GM12865 (cell line): ENCODE measurements around the gene NEBL.

Source experiments
- DNase-seq: peaks from one replicate; pipeline ENCODE4 v3.0.0; 2010; ENCODE audit warnings: low read depth
- H3K4me3 ChIP-seq: 2 replicates; pipeline ENCODE4 v1.5.1; 2011; ENCODE audit warnings: mild to moderate bottlenecking, low read depth, low read length, control low read depth
- TF ChIP-seq, protein P1 (sequence below): IDR thresholded peaks from 2 replicates; pipeline ENCODE4 v1.5.1; 2011; ENCODE audit warnings: low read length, control low read depth, low read depth, inconsistent platforms; ENCODE audit not compliant: insufficient read depth; ENCODE audit errors: missing control alignments

Gene NEBL

GRCh38 chr10:20836401-20836800, 60.7 kb downstream of the NEBL start:
- no peak for DNase-seq
- TF ChIP-seq, protein P1, sequence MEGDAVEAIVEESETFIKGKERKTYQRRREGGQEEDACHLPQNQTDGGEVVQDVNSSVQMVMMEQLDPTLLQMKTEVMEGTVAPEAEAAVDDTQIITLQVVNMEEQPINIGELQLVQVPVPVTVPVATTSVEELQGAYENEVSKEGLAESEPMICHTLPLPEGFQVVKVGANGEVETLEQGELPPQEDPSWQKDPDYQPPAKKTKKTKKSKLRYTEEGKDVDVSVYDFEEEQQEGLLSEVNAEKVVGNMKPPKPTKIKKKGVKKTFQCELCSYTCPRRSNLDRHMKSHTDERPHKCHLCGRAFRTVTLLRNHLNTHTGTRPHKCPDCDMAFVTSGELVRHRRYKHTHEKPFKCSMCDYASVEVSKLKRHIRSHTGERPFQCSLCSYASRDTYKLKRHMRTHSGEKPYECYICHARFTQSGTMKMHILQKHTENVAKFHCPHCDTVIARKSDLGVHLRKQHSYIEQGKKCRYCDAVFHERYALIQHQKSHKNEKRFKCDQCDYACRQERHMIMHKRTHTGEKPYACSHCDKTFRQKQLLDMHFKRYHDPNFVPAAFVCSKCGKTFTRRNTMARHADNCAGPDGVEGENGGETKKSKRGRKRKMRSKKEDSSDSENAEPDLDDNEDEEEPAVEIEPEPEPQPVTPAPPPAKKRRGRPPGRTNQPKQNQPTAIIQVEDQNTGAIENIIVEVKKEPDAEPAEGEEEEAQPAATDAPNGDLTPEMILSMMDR = no peak
- H3K4me3 ChIP-seq = no peak overlapping the region

DNA sequence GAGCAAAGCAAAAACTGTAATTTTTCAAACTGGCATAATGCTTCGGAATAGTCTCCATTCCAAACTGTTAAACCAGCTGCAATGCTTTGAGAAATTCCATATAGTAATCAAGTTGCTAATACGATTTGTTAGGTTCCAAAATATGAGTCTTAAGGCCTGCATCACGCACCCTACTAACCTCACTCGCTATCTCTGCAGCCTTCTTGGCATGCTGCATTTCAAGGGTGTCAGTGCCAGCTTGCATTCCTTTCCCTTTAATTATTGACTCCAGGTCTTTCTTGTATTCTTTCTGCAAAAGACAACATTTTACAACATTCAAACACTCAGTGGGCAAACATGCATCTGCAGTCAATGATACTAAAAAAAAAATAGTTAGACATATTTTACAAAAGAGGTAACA, 61.8 kb downstream of the NEBL start:
- no peak for DNase-seq
- no peak overlapping the region for H3K4me3 ChIP-seq
- TF ChIP-seq, protein P1 = no peak

GRCh38 chr10:20834825-20835224, 62.3 kb downstream of the NEBL start:
- DNase-seq = no peak
- TF ChIP-seq, protein P1 = no peak
- H3K4me3 ChIP-seq = no peak overlapping the region

DNA sequence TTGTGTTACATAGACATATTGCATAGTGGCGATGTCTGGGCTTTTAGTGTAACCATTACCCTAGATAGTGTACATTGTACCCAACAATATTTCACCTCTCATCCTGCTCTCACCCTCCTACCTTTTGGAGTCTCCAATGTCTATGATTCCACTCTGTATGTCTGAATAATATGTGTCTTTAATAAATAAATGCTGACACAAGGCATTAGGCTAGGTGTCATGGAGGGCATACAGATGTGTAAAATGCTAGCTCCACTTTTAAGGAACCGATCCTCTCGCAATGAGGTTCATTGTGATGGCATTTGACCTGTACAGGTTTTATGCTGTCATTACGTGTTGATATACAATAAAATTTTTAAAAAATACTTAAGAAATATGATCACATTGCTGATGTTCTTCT, 74.3 kb downstream of the NEBL start:
- DNase-seq = no peak
- TF ChIP-seq, protein P1 = no peak

GRCh38 chr10:20817646-20818045, 79.5 kb downstream of the NEBL start:
- TF ChIP-seq, protein P1 = no peak
- no peak overlapping the region for H3K4me3 ChIP-seq
- no peak for DNase-seq

More for the DNA sequence above, 74.3 kb downstream of the NEBL start:
- H3K4me3 ChIP-seq = no peak overlapping the region

DNA sequence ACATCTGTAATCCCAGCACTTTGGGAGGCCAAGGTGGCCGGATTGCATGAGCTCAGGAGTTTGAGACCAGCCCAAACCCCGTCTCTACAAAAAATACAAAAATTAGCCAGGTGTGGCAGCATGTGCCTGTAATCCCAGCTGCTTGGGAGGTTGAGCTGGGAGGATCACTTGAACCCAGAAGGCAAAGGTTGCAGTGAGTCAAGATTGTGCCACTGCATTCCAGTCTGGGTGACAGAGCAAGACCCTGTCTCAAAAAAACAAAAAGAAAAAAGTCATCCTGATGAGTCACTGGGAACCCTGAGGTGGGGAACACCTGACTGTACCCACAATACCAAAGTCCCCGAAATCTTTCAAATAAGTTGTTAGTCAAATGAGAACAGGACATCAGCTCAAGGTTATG, 80.0 kb downstream of the NEBL start:
- DNase-seq = no peak
- TF ChIP-seq, protein P1 = no peak
- no peak overlapping the region for H3K4me3 ChIP-seq

GRCh38 chr10:20814116-20814515, 83.0 kb downstream of the NEBL start:
- TF ChIP-seq, protein P1 = no peak
- H3K4me3 ChIP-seq = no peak overlapping the region
- no peak for DNase-seq
